ENCODE data around the gene LST1.

Gene LST1

GRCh38 chr6:31558318-31558625, 27.8 kb upstream of the LST1 start:
- no peak overlapping the region for H3K9ac ChIP-seq (ENCODE audit: low read length)
- TF ChIP-seq CTCF (IDR thresholded peaks at IDR 0.05; ENCODE audit: low read length) (no peak), EZH2 (optimal IDR thresholded peaks at IDR 0.05; ENCODE audit: low read depth, low read length) (no peak), EZH2phosphoT487 (IDR thresholded peaks at IDR 0.05; ENCODE audit: low read length) (no peak)
- H2AFZ ChIP-seq (ENCODE audit: low read length) = no peak overlapping the region
- H3K27me3 ChIP-seq (replicated peaks; ENCODE audit: insufficient read depth, low read length) = 0 out of 2 replicates have a peak, but pooled peaks cover 7% of the 10 kb centered on the region
- peaks cover 32% of the 10 kb centered on the region for H3K4me1 ChIP-seq (ENCODE audit: low read length)
- H3K9me3 ChIP-seq (replicated peaks; ENCODE audit: insufficient read depth, low read length) = no peaks in the 10 kb centered on the region
- no peak overlapping the region for H3K27ac ChIP-seq (ENCODE audit: low read length)
- no peak overlapping the region for H3K4me3 ChIP-seq (ENCODE audit: low read length)
- H3K4me2 ChIP-seq (ENCODE audit: low read depth, low read length) = no peak overlapping the region
- no peak for DNase-seq
- no peaks in the 10 kb centered on the region for H3K36me3 ChIP-seq (replicated peaks; ENCODE audit: insufficient read depth, low read length)
- no peaks in the 10 kb centered on the region for H3K9me2 ChIP-seq (replicated peaks; ENCODE audit: insufficient read depth, low read length)
- H3K79me2 ChIP-seq (ENCODE audit: low read length) = no peaks in the 10 kb centered on the region
- H3F3A ChIP-seq (ENCODE audit: insufficient read depth, low read length) = peaks cover 15% of the 10 kb centered on the region
- H4K20me1 ChIP-seq (ENCODE audit: insufficient read depth, low read length) = peaks cover 10% of the 10 kb centered on the region; the same call in 1 of the 2 replicates

- Histone ChIP-seq H3K4me3 (ENCODE audit: low read length) (no peak overlapping the region), H3K27ac (ENCODE audit: low read length) (no peak overlapping the region), H4K20me1 (ENCODE audit: insufficient read depth, low read length) (peaks cover 10% of the 10 kb centered on the region; the same call in 1 of the 2 replicates), H3K79me2 (ENCODE audit: low read length) (no peaks in the 10 kb centered on the region), H3F3A (ENCODE audit: insufficient read depth, low read length) (peaks cover 15% of the 10 kb centered on the region), H3K9me3 (replicated peaks; ENCODE audit: insufficient read depth, low read length) (no peaks in the 10 kb centered on the region), H3K4me1 (ENCODE audit: low read length) (peaks cover 32% of the 10 kb centered on the region), H3K4me2 (ENCODE audit: low read depth, low read length) (peak overlapping the region; percentile 67), H3K36me3 (replicated peaks; ENCODE audit: insufficient read depth, low read length) (no peaks in the 10 kb centered on the region), H3K9me2 (replicated peaks; ENCODE audit: insufficient read depth, low read length) (no peaks in the 10 kb centered on the region), H3K27me3 (replicated peaks; ENCODE audit: insufficient read depth, low read length) (0 out of 2 replicates have a peak, but pooled peaks cover 7% of the 10 kb centered on the region), H2AFZ (ENCODE audit: low read length) (no peak overlapping the region), H3K9ac (ENCODE audit: low read length) (no peak overlapping the region)
- no peak for DNase-seq
- TF ChIP-seq EZH2phosphoT487 (IDR thresholded peaks at IDR 0.05; ENCODE audit: low read length) (no peak), EZH2 (optimal IDR thresholded peaks at IDR 0.05; ENCODE audit: low read depth, low read length) (no peak), CTCF (IDR thresholded peaks at IDR 0.05; ENCODE audit: low read length) (no peak)
Measured at GRCh38 chr6:31558631-31559500, 27.2 kb upstream of the LST1 start.

GRCh38 chr6:31559606-31559957, 26.5 kb upstream of the LST1 start:
- no peaks in the 10 kb centered on the region for H3K79me2 ChIP-seq (ENCODE audit: low read length)
- no peak for DNase-seq
- no peaks in the 10 kb centered on the region for H3K9me3 ChIP-seq (replicated peaks; ENCODE audit: insufficient read depth, low read length)
- no peak overlapping the region for H2AFZ ChIP-seq (ENCODE audit: low read length)
- no peak overlapping the region for H3K9ac ChIP-seq (ENCODE audit: low read length)
- H3K27ac ChIP-seq (ENCODE audit: low read length) = no peak overlapping the region
- peaks cover 15% of the 10 kb centered on the region for H3F3A ChIP-seq (ENCODE audit: insufficient read depth, low read length)
- no peak for TF ChIP-seq CTCF (IDR thresholded peaks at IDR 0.05; ENCODE audit: low read length)
- no peak for TF ChIP-seq EZH2 (optimal IDR thresholded peaks at IDR 0.05; ENCODE audit: low read depth, low read length)
- TF ChIP-seq EZH2phosphoT487 (IDR thresholded peaks at IDR 0.05; ENCODE audit: low read length) = no peak
- no peaks in the 10 kb centered on the region for H3K9me2 ChIP-seq (replicated peaks; ENCODE audit: insufficient read depth, low read length)
- peak overlapping the region; percentile 67 for H3K4me2 ChIP-seq (ENCODE audit: low read depth, low read length)
- peaks cover 32% of the 10 kb centered on the region for H3K4me1 ChIP-seq (ENCODE audit: low read length)
- H3K27me3 ChIP-seq (replicated peaks; ENCODE audit: insufficient read depth, low read length) = 0 out of 2 replicates have a peak, but pooled peaks cover 7% of the 10 kb centered on the region
- H4K20me1 ChIP-seq (ENCODE audit: insufficient read depth, low read length) = peaks cover 10% of the 10 kb centered on the region; the same call in 1 of the 2 replicates
- H3K36me3 ChIP-seq (replicated peaks; ENCODE audit: insufficient read depth, low read length) = no peaks in the 10 kb centered on the region
- H3K4me3 ChIP-seq (ENCODE audit: low read length) = no peak overlapping the region
